HEK293 (cell line): Measurements from ENCODE around the gene ABHD16A.

Source experiments
- CTCF ChIA-PET: fragments of 350-600 bp; formaldehyde crosslinking; extraction: SDS; loops from one replicate; lab custom pipeline; 2021; ENCODE audit warnings: antibody characterized with exemption; lab: Yijun Ruan, JAX
- POLR2A ChIA-PET: fragments of 300-600 bp; formaldehyde crosslinking; extraction: SDS; loops from one replicate; lab custom pipeline; 2020; ENCODE audit warnings: antibody characterized with exemption, inconsistent platforms; lab: Yijun Ruan, JAX
- H3K27ac ChIP-seq: fragments of 200-500 bp; sonication (Bioruptor generic); 2 replicates; pipeline ENCODE4 v1.5.1; 2014; ENCODE audit warnings: low read depth, low read length, control low read depth, inconsistent platforms; ENCODE audit errors: extremely low read depth
- H3K36me3 ChIP-seq, 2 experiments: fragments of 200-500 bp in 1 of 2; sonication (Bioruptor generic) in 1 of 2; 1 replicate in 1 of 2; 2 replicates in 1 of 2; pipeline ENCODE4 v1.5.1; 2014 to 2017; ENCODE audit warnings: inconsistent platforms in 2 of 2, low read length in 2 of 2; ENCODE audit not compliant: control insufficient read depth in 2 of 2, insufficient read depth in 1 of 2
- H3K4me1 ChIP-seq: fragments of 200-500 bp; sonication (Bioruptor generic); 2 replicates; pipeline ENCODE4 v1.5.1; 2014; ENCODE audit warnings: mild to moderate bottlenecking, low read length, inconsistent platforms; ENCODE audit not compliant: control insufficient read depth, insufficient read depth
- H3K4me3 ChIP-seq: 2 replicates; pipeline ENCODE4 v1.5.1; 2011; ENCODE audit warnings: low read depth, mild to moderate bottlenecking, control low read depth, low read length, moderate library complexity
- H3K9me3 ChIP-seq: fragments of 200-500 bp; sonication (Bioruptor generic); 2 replicates; pipeline ENCODE4 v1.5.1; 2014; ENCODE audit warnings: low read depth, low read length, inconsistent platforms; ENCODE audit not compliant: control insufficient read depth, insufficient read depth
- ATF2 ChIP-seq: fragments of 450-650 bp; formaldehyde crosslinking; IDR thresholded peaks from 2 replicates; pipeline ENCODE4 v1.5.1; 2016; ENCODE audit warnings: missing biosample characterization, missing genetic modification characterization, low read depth
- HIC1 ChIP-seq: fragments of 450-650 bp; formaldehyde crosslinking; IDR thresholded peaks from 2 replicates; pipeline ENCODE4 v1.5.1; 2016; ENCODE audit warnings: missing biosample characterization, missing genetic modification characterization
- KLF1 ChIP-seq: fragments of 450-650 bp; formaldehyde crosslinking; IDR thresholded peaks from 2 replicates; pipeline ENCODE4 v1.5.1; 2016; ENCODE audit warnings: missing biosample characterization, missing genetic modification characterization
- KLF8 ChIP-seq: fragments of 450-650 bp; formaldehyde crosslinking; IDR thresholded peaks from 2 replicates; pipeline ENCODE4 v1.5.1; 2016; ENCODE audit warnings: missing biosample characterization, missing genetic modification characterization
- KLF9 ChIP-seq: fragments of 450-650 bp; formaldehyde crosslinking; IDR thresholded peaks from 2 replicates; pipeline ENCODE4 v1.5.1; 2016; ENCODE audit warnings: missing biosample characterization, missing genetic modification characterization, low read depth
- PRDM10 ChIP-seq: fragments of 450-650 bp; formaldehyde crosslinking; IDR thresholded peaks from 2 replicates; pipeline ENCODE4 v1.5.1; 2016; ENCODE audit warnings: missing biosample characterization, missing genetic modification characterization
- YY1 ChIP-seq: fragments of 450-650 bp; formaldehyde crosslinking; IDR thresholded peaks from 2 replicates; pipeline ENCODE4 v1.5.1; 2018; ENCODE audit warnings: missing biosample characterization, missing genetic modification characterization
- ZFP69B ChIP-seq: fragments of 450-650 bp; formaldehyde crosslinking; IDR thresholded peaks from 2 replicates; pipeline ENCODE4 v1.5.1; 2016; ENCODE audit warnings: missing biosample characterization, missing genetic modification characterization
- ZIC2 ChIP-seq: fragments of 450-650 bp; formaldehyde crosslinking; IDR thresholded peaks from 2 replicates; pipeline ENCODE4 v1.5.1; 2016; ENCODE audit warnings: missing biosample characterization, missing genetic modification characterization
- ZNF18 ChIP-seq: fragments of 450-650 bp; formaldehyde crosslinking; IDR thresholded peaks from 2 replicates; pipeline ENCODE4 v1.5.1; 2016; ENCODE audit warnings: missing biosample characterization, missing genetic modification characterization
- ZNF19 ChIP-seq: fragments of 450-650 bp; formaldehyde crosslinking; IDR thresholded peaks from 2 replicates; pipeline ENCODE4; 2016; ENCODE audit warnings: missing biosample characterization, missing genetic modification characterization, low read depth
- ZNF2 ChIP-seq: fragments of 450-650 bp; formaldehyde crosslinking; IDR thresholded peaks from 2 replicates; pipeline ENCODE4 v1.5.1; 2016; ENCODE audit warnings: missing biosample characterization, missing genetic modification characterization
- ZNF266 ChIP-seq: fragments of 450-650 bp; formaldehyde crosslinking; IDR thresholded peaks from 2 replicates; pipeline ENCODE4 v1.5.1; 2016; ENCODE audit warnings: missing biosample characterization, missing genetic modification characterization, low read depth
- ZNF302 ChIP-seq: fragments of 450-650 bp; formaldehyde crosslinking; IDR thresholded peaks from 2 replicates; pipeline ENCODE4 v1.5.1; 2016; ENCODE audit warnings: missing biosample characterization, missing genetic modification characterization, low read depth
- ZNF335 ChIP-seq: fragments of 450-650 bp; formaldehyde crosslinking; conservative IDR thresholded peaks from 2 replicates; pipeline ENCODE4 v1.5.1; 2016; ENCODE audit warnings: missing biosample characterization, missing genetic modification characterization
- ZNF354C ChIP-seq: fragments of 450-650 bp; formaldehyde crosslinking; IDR thresholded peaks from 2 replicates; pipeline ENCODE4 v1.5.1; 2016; ENCODE audit warnings: missing biosample characterization, missing genetic modification characterization, low read depth, borderline replicate concordance
- ZNF654 ChIP-seq: fragments of 450-650 bp; formaldehyde crosslinking; IDR thresholded peaks from 2 replicates; pipeline ENCODE4 v1.5.1; 2016; ENCODE audit warnings: low read depth, missing biosample characterization, missing genetic modification characterization
- ZNF843 ChIP-seq: fragments of 450-650 bp; formaldehyde crosslinking; IDR thresholded peaks from 2 replicates; pipeline ENCODE4 v1.5.1; 2016; ENCODE audit warnings: missing biosample characterization, missing genetic modification characterization
- TF ChIP-seq, protein P1 (sequence below): fragments of 450-650 bp; formaldehyde crosslinking; IDR thresholded peaks from 2 replicates; pipeline ENCODE4 v1.5.1; 2016; ENCODE audit warnings: missing biosample characterization, missing genetic modification characterization
- TF ChIP-seq, protein P2 (sequence below): fragments of 450-650 bp; formaldehyde crosslinking; IDR thresholded peaks from 2 replicates; pipeline ENCODE4 v1.5.1; 2016; ENCODE audit warnings: missing biosample characterization, missing genetic modification characterization
- TF ChIP-seq, protein P3 (sequence below): fragments of 450-650 bp; formaldehyde crosslinking; IDR thresholded peaks from 2 replicates; pipeline ENCODE4 v1.5.1; 2016; ENCODE audit warnings: missing biosample characterization, missing genetic modification characterization

Gene ABHD16A

DNA sequence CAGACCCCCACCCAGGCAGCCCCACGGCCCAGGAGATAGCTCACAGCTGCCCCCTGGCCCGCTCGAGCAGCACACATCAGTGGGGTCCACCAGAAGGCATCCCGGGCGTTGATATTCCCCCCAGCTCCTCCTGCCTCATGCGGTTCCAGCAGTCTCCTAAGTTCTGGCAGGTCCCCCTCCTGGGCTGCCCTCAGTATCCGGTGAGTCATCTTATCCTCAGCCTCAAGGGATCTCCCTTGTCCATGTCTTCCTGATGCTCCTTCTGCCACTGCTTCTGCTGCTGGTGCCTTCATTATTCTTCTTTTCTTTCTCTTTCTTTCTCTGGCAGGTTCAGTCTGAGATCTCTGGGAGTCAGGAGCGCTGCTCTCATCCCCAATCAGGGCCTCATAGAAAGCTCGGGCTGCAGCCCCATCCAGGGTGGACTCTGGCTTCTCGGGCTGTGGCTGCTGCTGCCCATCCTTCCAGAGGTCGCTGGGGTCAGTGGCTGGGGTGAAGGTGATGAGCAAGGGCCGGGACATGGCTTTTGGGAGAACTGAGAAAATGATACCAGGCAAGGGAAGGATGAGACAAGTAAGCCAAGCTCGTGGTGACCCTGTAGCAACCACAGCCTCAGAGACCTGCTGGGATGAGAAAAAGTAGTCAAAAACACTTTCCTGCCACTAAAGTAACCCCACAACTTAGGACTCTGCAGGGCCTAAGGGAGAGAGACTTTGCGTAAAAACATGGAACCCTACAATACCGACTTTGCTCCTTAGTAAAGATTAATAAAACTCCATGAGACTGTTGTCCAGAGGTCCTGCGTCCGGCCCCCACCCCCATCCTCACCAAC lies 38.9 kb downstream of the ABHD16A start:
- H3K4me1 ChIP-seq, result peaks cover 6% of the 10 kb centered on the region; the same call in 1 of the 2 replicates
- no peaks in the 10 kb centered on the region for H3K9me3 ChIP-seq
- peak overlapping the region; percentile 92 for H3K27ac ChIP-seq
- peaks cover 14 to 50% of the 10 kb centered on the region in 2 experiments; a peak in 2 of 3 replicates for H3K36me3 ChIP-seq
- H3K4me3 ChIP-seq, result peak overlapping the region; percentile 92
- ChIA-PET CTCF (interaction anchor here (0.6 to 1.6 kb wide), 12 partner anchors 8 to 259 kb away, joined by 3 to 8 read pairs (median 3); partner anchors contain the start of genes APOM and BAG6), POLR2A (interaction anchor here (0.5 to 7.4 kb wide), 30 partner anchors 9 to 308 kb away, joined by 3 to 180 read pairs (median 4); partner anchors contain the start of genes ABHD16A, APOM, ATP6V1G2 and BAG6)
- TF ChIP-seq ZIC2 (tag by site-specific recombination) (peak; percentile 34; the same call in 1 of the 2 replicates), ZNF2 (tag by site-specific recombination) (no peak), ZNF19 (tag by site-specific recombination) (no peak), YY1 (tag by site-specific recombination) (no peak), ZNF302 (tag by site-specific recombination) (no peak), ZFP69B (tag by site-specific recombination) (peak; percentile 77), ATF2 (tag by site-specific recombination) (no peak), ZNF335 (tag by site-specific recombination) (no peak), ZNF654 (tag by site-specific recombination) (no peak), ZNF843 (tag by site-specific recombination) (no peak), KLF9 (tag by site-specific recombination) (0 out of 2 replicates have a peak, but pooled peaks have one; percentile 13), HIC1 (peak; percentile 38; the same call in 1 of the 2 replicates), PRDM10 (tag by site-specific recombination) (no peak), KLF1 (no peak), KLF8 (tag by site-specific recombination) (peak; percentile 13; the same call in 1 of the 2 replicates), ZNF266 (no peak), ZNF354C (tag by site-specific recombination) (no peak), ZNF18 (no peak)
- TF ChIP-seq, protein P1, sequence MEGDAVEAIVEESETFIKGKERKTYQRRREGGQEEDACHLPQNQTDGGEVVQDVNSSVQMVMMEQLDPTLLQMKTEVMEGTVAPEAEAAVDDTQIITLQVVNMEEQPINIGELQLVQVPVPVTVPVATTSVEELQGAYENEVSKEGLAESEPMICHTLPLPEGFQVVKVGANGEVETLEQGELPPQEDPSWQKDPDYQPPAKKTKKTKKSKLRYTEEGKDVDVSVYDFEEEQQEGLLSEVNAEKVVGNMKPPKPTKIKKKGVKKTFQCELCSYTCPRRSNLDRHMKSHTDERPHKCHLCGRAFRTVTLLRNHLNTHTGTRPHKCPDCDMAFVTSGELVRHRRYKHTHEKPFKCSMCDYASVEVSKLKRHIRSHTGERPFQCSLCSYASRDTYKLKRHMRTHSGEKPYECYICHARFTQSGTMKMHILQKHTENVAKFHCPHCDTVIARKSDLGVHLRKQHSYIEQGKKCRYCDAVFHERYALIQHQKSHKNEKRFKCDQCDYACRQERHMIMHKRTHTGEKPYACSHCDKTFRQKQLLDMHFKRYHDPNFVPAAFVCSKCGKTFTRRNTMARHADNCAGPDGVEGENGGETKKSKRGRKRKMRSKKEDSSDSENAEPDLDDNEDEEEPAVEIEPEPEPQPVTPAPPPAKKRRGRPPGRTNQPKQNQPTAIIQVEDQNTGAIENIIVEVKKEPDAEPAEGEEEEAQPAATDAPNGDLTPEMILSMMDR, result peak; percentile 14; the same call in 1 of the 2 replicates
- TF ChIP-seq, protein P2, sequence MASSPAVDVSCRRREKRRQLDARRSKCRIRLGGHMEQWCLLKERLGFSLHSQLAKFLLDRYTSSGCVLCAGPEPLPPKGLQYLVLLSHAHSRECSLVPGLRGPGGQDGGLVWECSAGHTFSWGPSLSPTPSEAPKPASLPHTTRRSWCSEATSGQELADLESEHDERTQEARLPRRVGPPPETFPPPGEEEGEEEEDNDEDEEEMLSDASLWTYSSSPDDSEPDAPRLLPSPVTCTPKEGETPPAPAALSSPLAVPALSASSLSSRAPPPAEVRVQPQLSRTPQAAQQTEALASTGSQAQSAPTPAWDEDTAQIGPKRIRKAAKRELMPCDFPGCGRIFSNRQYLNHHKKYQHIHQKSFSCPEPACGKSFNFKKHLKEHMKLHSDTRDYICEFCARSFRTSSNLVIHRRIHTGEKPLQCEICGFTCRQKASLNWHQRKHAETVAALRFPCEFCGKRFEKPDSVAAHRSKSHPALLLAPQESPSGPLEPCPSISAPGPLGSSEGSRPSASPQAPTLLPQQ (tag by site-specific recombination), result peak; percentile 89
- TF ChIP-seq, protein P3, sequence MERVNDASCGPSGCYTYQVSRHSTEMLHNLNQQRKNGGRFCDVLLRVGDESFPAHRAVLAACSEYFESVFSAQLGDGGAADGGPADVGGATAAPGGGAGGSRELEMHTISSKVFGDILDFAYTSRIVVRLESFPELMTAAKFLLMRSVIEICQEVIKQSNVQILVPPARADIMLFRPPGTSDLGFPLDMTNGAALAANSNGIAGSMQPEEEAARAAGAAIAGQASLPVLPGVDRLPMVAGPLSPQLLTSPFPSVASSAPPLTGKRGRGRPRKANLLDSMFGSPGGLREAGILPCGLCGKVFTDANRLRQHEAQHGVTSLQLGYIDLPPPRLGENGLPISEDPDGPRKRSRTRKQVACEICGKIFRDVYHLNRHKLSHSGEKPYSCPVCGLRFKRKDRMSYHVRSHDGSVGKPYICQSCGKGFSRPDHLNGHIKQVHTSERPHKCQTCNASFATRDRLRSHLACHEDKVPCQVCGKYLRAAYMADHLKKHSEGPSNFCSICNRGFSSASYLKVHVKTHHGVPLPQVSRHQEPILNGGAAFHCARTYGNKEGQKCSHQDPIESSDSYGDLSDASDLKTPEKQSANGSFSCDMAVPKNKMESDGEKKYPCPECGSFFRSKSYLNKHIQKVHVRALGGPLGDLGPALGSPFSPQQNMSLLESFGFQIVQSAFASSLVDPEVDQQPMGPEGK (tag by site-specific recombination), result peak; percentile 47; the same call in 1 of the 2 replicates
